ENCODE measurements around the gene FGF5.

The FGF5 gene

GRCh38 chr4:80308466-80308822, 42.0 kb downstream of the FGF5 start (continued):
- no peak for TF ChIP-seq ZBTB26 (tag by site-specific recombination; optimal IDR thresholded peaks at IDR 0.05)
- TF ChIP-seq ZNF341 (tag by site-specific recombination; IDR thresholded peaks at IDR 0.05; ENCODE audit: low read depth) = no peak
- no peak for TF ChIP-seq ZNF596 (tag by site-specific recombination; IDR thresholded peaks at IDR 0.05)
- TF ChIP-seq ZNF777 (tag by site-specific recombination; IDR thresholded peaks at IDR 0.05; ENCODE audit: borderline replicate concordance) = no peak
- TF ChIP-seq HOXC10 (CRISPR knock-in tag; IDR thresholded peaks at IDR 0.05) = no peak
- TF ChIP-seq GLIS1 (tag by site-specific recombination; IDR thresholded peaks at IDR 0.05) = peak; percentile 49
- no peak for TF ChIP-seq ZNF501 (tag by site-specific recombination; IDR thresholded peaks at IDR 0.05)
- TF ChIP-seq REPIN1 (tag by site-specific recombination; IDR thresholded peaks at IDR 0.05; ENCODE audit: low read depth) = no peak
- TF ChIP-seq KLF17 (tag by site-specific recombination; IDR thresholded peaks at IDR 0.05) = no peak
- TF ChIP-seq ZNF211 (tag by site-specific recombination; IDR thresholded peaks at IDR 0.05; ENCODE audit: low read depth) = no peak
- TF ChIP-seq BCL11B (tag by site-specific recombination; IDR thresholded peaks at IDR 0.05; ENCODE audit: low read depth) = no peak
- TF ChIP-seq KLF8 (tag by site-specific recombination; IDR thresholded peaks at IDR 0.05) = no peak
- no peak; the same call in 1 of the 2 replicates for TF ChIP-seq SP7 (tag by site-specific recombination; IDR thresholded peaks at IDR 0.05)
- no peak for TF ChIP-seq GLIS2 (tag by site-specific recombination; IDR thresholded peaks at IDR 0.05)
- 0 out of 2 replicates have a peak, but pooled peaks have one; percentile 32 for TF ChIP-seq ZNF600 (tag by site-specific recombination; IDR thresholded peaks at IDR 0.05)
- TF ChIP-seq ZNF548 (tag by site-specific recombination; IDR thresholded peaks at IDR 0.05) = no peak
- no peak for TF ChIP-seq ZNF26 (tag by site-specific recombination; IDR thresholded peaks at IDR 0.05)
- TF ChIP-seq ZNF560 (tag by site-specific recombination; IDR thresholded peaks at IDR 0.05; ENCODE audit: borderline replicate concordance) = no peak

- CTCF ChIA-PET = no interaction called here
- no peak overlapping the region for H3K27ac ChIP-seq (ENCODE audit: extremely low read depth, low read depth, low read length)
- H3K4me1 ChIP-seq (ENCODE audit: control insufficient read depth, insufficient read depth, low read length) = peaks cover 6% of the 10 kb centered on the region
- H3K36me3 ChIP-seq (ENCODE audit: control insufficient read depth in 2 of 2, insufficient read depth in 1 of 2, low read length in 2 of 2) = no peaks in the 10 kb centered on the region
- TF ChIP-seq ZNF645 (tag by site-specific recombination; IDR thresholded peaks at IDR 0.05) (no peak), HIC1 (tag by site-specific recombination; IDR thresholded peaks at IDR 0.05) (no peak), GLI4 (tag by site-specific recombination; IDR thresholded peaks at IDR 0.05) (no peak), ZFP41 (tag by site-specific recombination; IDR thresholded peaks at IDR 0.05; ENCODE audit: borderline replicate concordance) (no peak), ZNF629 (tag by site-specific recombination; IDR thresholded peaks at IDR 0.05) (no peak), ZNF174 (tag by site-specific recombination; IDR thresholded peaks at IDR 0.05) (no peak), ZNF350 (tag by site-specific recombination; IDR thresholded peaks at IDR 0.05) (no peak), RBAK (tag by site-specific recombination; IDR thresholded peaks at IDR 0.05) (no peak), SETDB1 (IDR thresholded peaks at IDR 0.05; ENCODE audit: insufficient read length, low read length) (no peak)
- no peaks in the 10 kb centered on the region for H3K9me3 ChIP-seq (ENCODE audit: control insufficient read depth, insufficient read depth, low read depth, low read length)
- POLR2A ChIA-PET = no interaction called here
- no peak overlapping the region for H3K4me3 ChIP-seq (ENCODE audit: low read depth, low read length)
Observed at GRCh38 chr4:80309294-80310004, 43.0 kb downstream of the FGF5 start.
